ENCODE measurements around the gene PCSK6. TPM values are rescaled to one million over a fixed set of nuclear protein-coding genes. Genes with fewer than 3 reads are reported as not detected.

Gene PCSK6
- total RNA-seq, 1 donor from 2014 or later = 2.5 TPM

- DNase-seq (ENCODE audit: low read depth) = no peak
Measured at GRCh38 chr15:101523560-101523940, 34.0 kb upstream of the PCSK6 start.

- no peak for DNase-seq (ENCODE audit: low read depth)
Measured at GRCh38 chr15:101522621-101523559, 33.4 kb upstream of the PCSK6 start.

- no peak for DNase-seq (ENCODE audit: low read depth)
Measured at GRCh38 chr15:101522091-101522490, 32.6 kb upstream of the PCSK6 start.

GRCh38 chr15:101521591-101521990, 32.1 kb upstream of the PCSK6 start:
- no peak for DNase-seq (ENCODE audit: low read depth)

GRCh38 chr15:101521069-101521468, 31.6 kb upstream of the PCSK6 start:
- no peak for DNase-seq (ENCODE audit: low read depth)

- no peak for DNase-seq (ENCODE audit: low read depth)
Measured at GRCh38 chr15:101520395-101520794, 30.9 kb upstream of the PCSK6 start.

GRCh38 chr15:101517504-101517903, 28.0 kb upstream of the PCSK6 start:
- DNase-seq (ENCODE audit: low read depth) = no peak

GRCh38 chr15:101514318-101514717, 24.8 kb upstream of the PCSK6 start:
- no peak for DNase-seq (ENCODE audit: low read depth)

- DNase-seq (ENCODE audit: low read depth) = no peak
Measured at GRCh38 chr15:101511717-101512116, 22.2 kb upstream of the PCSK6 start.

- no peak for DNase-seq (ENCODE audit: low read depth)
Measured at GRCh38 chr15:101510212-101511197, 21.0 kb upstream of the PCSK6 start.

- no peak for DNase-seq (ENCODE audit: low read depth)
Measured at GRCh38 chr15:101509279-101509678, 19.8 kb upstream of the PCSK6 start.

GRCh38 chr15:101506491-101506890, 17.0 kb upstream of the PCSK6 start:
- DNase-seq (ENCODE audit: low read depth) = no peak

GRCh38 chr15:101505610-101506337, 16.3 kb upstream of the PCSK6 start:
- no peak for DNase-seq (ENCODE audit: low read depth)

GRCh38 chr15:101504866-101505609, 15.5 kb upstream of the PCSK6 start:
- DNase-seq (ENCODE audit: low read depth) = no peak

- DNase-seq (ENCODE audit: low read depth) = no peak
Measured at GRCh38 chr15:101504373-101504772, 14.9 kb upstream of the PCSK6 start.

GRCh38 chr15:101503296-101503599, 13.7 kb upstream of the PCSK6 start:
- no peak for DNase-seq (ENCODE audit: low read depth)

GRCh38 chr15:101502572-101503295, 13.2 kb upstream of the PCSK6 start:
- no peak for DNase-seq (ENCODE audit: low read depth)

GRCh38 chr15:101501703-101502373, 12.3 kb upstream of the PCSK6 start:
- no peak for DNase-seq (ENCODE audit: low read depth)

- DNase-seq (ENCODE audit: low read depth) = peak; percentile 33
Measured at GRCh38 chr15:101500865-101501551, 11.5 kb upstream of the PCSK6 start.

Data from myocyte (in vitro differentiated cells).